Effector memory CD8-positive, alpha-beta T cell (primary cell): ENCODE measurements around the gene DRICH1.
"Not testable (repeated sequence)": the region's sequence is repeated elsewhere in the genome, so short reads cannot be mapped to it uniquely, and the experiment has no call there.

Source experiments
- ATAC-seq: fragments of 150-1000 bp; cut with Tn5 transposase; replicated peaks from 2 replicates; pipeline ENCODE4 v1.10.0; 2021; ENCODE audit warnings: mild to moderate bottlenecking, moderate library complexity
- DNase-seq, 3 experiments: peaks; one replicate each; pipeline ENCODE4 v3.0.0; 2021
- H3K27ac Mint-ChIP-seq, 2 donors: one replicate each; pipeline ENCODE4 v1.8.0; 2022; ENCODE audit warnings: mild to moderate bottlenecking in 2 of 2, mixed read lengths in 2 of 2, moderate library complexity in 2 of 2
- H3K27me3 Mint-ChIP-seq, 2 donors: one replicate each; pipeline ENCODE4 v1.8.0; 2022; ENCODE audit warnings: mixed read lengths in 2 of 2
- H3K36me3 Mint-ChIP-seq: one replicate; pipeline ENCODE4 v1.8.0; 2022; ENCODE audit warnings: mild to moderate bottlenecking, moderate library complexity, mixed read lengths; ENCODE audit not compliant: insufficient read depth
- H3K4me1 Mint-ChIP-seq, 2 donors: one replicate each; pipeline ENCODE4 v1.8.0; 2022; ENCODE audit warnings: low read depth in 2 of 2, mixed read lengths in 2 of 2
- H3K4me3 Mint-ChIP-seq, 2 donors: one replicate each; pipeline ENCODE4 v1.8.0; 2022; ENCODE audit warnings: mild to moderate bottlenecking in 2 of 2, mixed read lengths in 2 of 2, moderate library complexity in 2 of 2
- H3K9me3 Mint-ChIP-seq, 2 donors: one replicate each; pipeline ENCODE4 v1.8.0; 2022; ENCODE audit warnings: mixed read lengths in 2 of 2

Gene DRICH1

GRCh38 chr22:23576681-23577080 lies 55.4 kb downstream of the DRICH1 start:
- no peaks in the 10 kb centered on the region for H3K4me1 Mint-ChIP-seq
- H3K27me3 Mint-ChIP-seq, result peaks cover 43 to 92% of the 10 kb centered on the region in 2 donors
- DNase-seq (no peak), ATAC-seq (no peak)
- H3K9me3 Mint-ChIP-seq, result no peaks in the 10 kb centered on the region
- H3K27ac Mint-ChIP-seq, result no peak overlapping the region
- no peak overlapping the region for H3K4me3 Mint-ChIP-seq
- no peaks in the 10 kb centered on the region for H3K36me3 Mint-ChIP-seq

- Mint-ChIP-seq H3K36me3 (no peaks in the 10 kb centered on the region), H3K4me1 (no peaks in the 10 kb centered on the region), H3K9me3 (no peaks in the 10 kb centered on the region), H3K27me3 (peaks cover 43 to 81% of the 10 kb centered on the region in 2 donors), H3K27ac (no peak overlapping the region), H3K4me3 (no peak overlapping the region)
- DNase-seq (no peak), ATAC-seq (no peak)
Measured at GRCh38 chr22:23575601-23576000, 56.5 kb downstream of the DRICH1 start.

GRCh38 chr22:23574877-23575276 lies 57.2 kb downstream of the DRICH1 start:
- no peak for DNase-seq
- Mint-ChIP-seq H3K4me1 (no peaks in the 10 kb centered on the region), H3K27me3 (peaks cover 38 to 75% of the 10 kb centered on the region in 2 donors), H3K9me3 (no peaks in the 10 kb centered on the region), H3K4me3 (no peak overlapping the region), H3K36me3 (no peaks in the 10 kb centered on the region), H3K27ac (no peak overlapping the region)
- no peak for ATAC-seq

GRCh38 chr22:23574371-23574811 lies 57.7 kb downstream of the DRICH1 start:
- Mint-ChIP-seq H3K4me1 (no peaks in the 10 kb centered on the region), H3K9me3 (no peaks in the 10 kb centered on the region), H3K27me3 (peaks cover 36 to 70% of the 10 kb centered on the region in 2 donors), H3K27ac (no peak overlapping the region), H3K4me3 (no peak overlapping the region), H3K36me3 (no peaks in the 10 kb centered on the region)
- DNase-seq, result no peak
- ATAC-seq, result no peak

GRCh38 chr22:23573701-23574235 lies 58.4 kb downstream of the DRICH1 start:
- not testable (repeated sequence) for H3K4me3 Mint-ChIP-seq, H3K27ac Mint-ChIP-seq, H3K9me3 Mint-ChIP-seq, H3K36me3 Mint-ChIP-seq, ATAC-seq, H3K4me1 Mint-ChIP-seq, DNase-seq
- peaks cover 33 to 68% of the 10 kb centered on the region in 2 donors for H3K27me3 Mint-ChIP-seq

- H3K36me3 Mint-ChIP-seq, ATAC-seq, DNase-seq, H3K4me1 Mint-ChIP-seq, H3K4me3 Mint-ChIP-seq, H3K9me3 Mint-ChIP-seq: not testable (repeated sequence)
- Mint-ChIP-seq H3K27ac (peak overlapping the region; percentile 25 to 49), H3K27me3 (peaks cover 29 to 66% of the 10 kb centered on the region in 2 donors)
Measured at GRCh38 chr22:23573106-23573505, 59.0 kb downstream of the DRICH1 start.

GRCh38 chr22:23571486-23571885 lies 60.6 kb downstream of the DRICH1 start:
- Mint-ChIP-seq H3K27ac (no peak overlapping the region), H3K4me3 (no peak overlapping the region), H3K36me3 (no peaks in the 10 kb centered on the region), H3K27me3 (peaks cover 28 to 67% of the 10 kb centered on the region in 2 donors), H3K4me1 (peaks cover 0 to 1% of the 10 kb centered on the region in 2 donors), H3K9me3 (no peaks in the 10 kb centered on the region)
- no peak for DNase-seq
- ATAC-seq, result no peak

GRCh38 chr22:23570681-23571080 lies 61.4 kb downstream of the DRICH1 start:
- H3K27me3 Mint-ChIP-seq, result peaks cover 23 to 65% of the 10 kb centered on the region in 2 donors
- H3K36me3 Mint-ChIP-seq, result no peaks in the 10 kb centered on the region
- DNase-seq (no peak), ATAC-seq (no peak)
- no peak overlapping the region for H3K27ac Mint-ChIP-seq
- no peak overlapping the region for H3K4me3 Mint-ChIP-seq
- H3K4me1 Mint-ChIP-seq, result peaks cover 3 to 5% of the 10 kb centered on the region in 2 donors
- no peaks in the 10 kb centered on the region for H3K9me3 Mint-ChIP-seq

GRCh38 chr22:23569716-23570115 lies 62.4 kb downstream of the DRICH1 start:
- Mint-ChIP-seq H3K27me3 (peaks cover 24 to 65% of the 10 kb centered on the region in 2 donors), H3K27ac (no peak overlapping the region), H3K4me3 (no peak overlapping the region)

GRCh38 chr22:23569291-23569690 lies 62.8 kb downstream of the DRICH1 start:
- DNase-seq, result no peak
- peaks cover 6 to 9% of the 10 kb centered on the region in 2 donors for H3K4me1 Mint-ChIP-seq
- H3K27me3 Mint-ChIP-seq, result peaks cover 29 to 65% of the 10 kb centered on the region in 2 donors
- no peaks in the 10 kb centered on the region for H3K36me3 Mint-ChIP-seq
- no peak overlapping the region for H3K27ac Mint-ChIP-seq
- H3K9me3 Mint-ChIP-seq, result no peaks in the 10 kb centered on the region
- H3K4me3 Mint-ChIP-seq, result no peak overlapping the region
- no peak for ATAC-seq

More at GRCh38 chr22:23569716-23570115, 62.4 kb downstream of the DRICH1 start:
- ATAC-seq (no peak), DNase-seq (no peak)
- peaks cover 6 to 9% of the 10 kb centered on the region in 2 donors for H3K4me1 Mint-ChIP-seq
- no peaks in the 10 kb centered on the region for H3K9me3 Mint-ChIP-seq
- H3K36me3 Mint-ChIP-seq, result no peaks in the 10 kb centered on the region

- no peak for ATAC-seq
- Mint-ChIP-seq H3K4me3 (peak overlapping the region; percentile 48 to 80), H3K36me3 (no peaks in the 10 kb centered on the region), H3K27ac (no peak overlapping the region), H3K9me3 (no peaks in the 10 kb centered on the region), H3K4me1 (peaks cover 6 to 9% of the 10 kb centered on the region in 2 donors), H3K27me3 (peaks cover 42 to 67% of the 10 kb centered on the region in 2 donors)
- DNase-seq, result no peak
Measured at GRCh38 chr22:23566705-23567475, 65.2 kb downstream of the DRICH1 start.

- no peak for DNase-seq
- H3K9me3 Mint-ChIP-seq, result no peaks in the 10 kb centered on the region
- H3K4me3 Mint-ChIP-seq, result peak overlapping the region; percentile 79 to 80
- no peaks in the 10 kb centered on the region for H3K36me3 Mint-ChIP-seq
- H3K27ac Mint-ChIP-seq, result peak overlapping the region in 1 of 2 donors; percentile 32
- ATAC-seq, result no peak
- peaks cover 42 to 74% of the 10 kb centered on the region in 2 donors for H3K27me3 Mint-ChIP-seq
- H3K4me1 Mint-ChIP-seq, result peaks cover 6 to 9% of the 10 kb centered on the region in 2 donors
Measured at GRCh38 chr22:23565915-23566704, 66.0 kb downstream of the DRICH1 start.

GRCh38 chr22:23565305-23565914 lies 66.7 kb downstream of the DRICH1 start:
- Mint-ChIP-seq H3K9me3 (no peaks in the 10 kb centered on the region), H3K27ac (peak overlapping the region in 1 of 2 donors; percentile 32), H3K4me1 (peaks cover 6 to 9% of the 10 kb centered on the region in 2 donors), H3K36me3 (no peaks in the 10 kb centered on the region), H3K4me3 (peak overlapping the region; percentile 79 to 80), H3K27me3 (peaks cover 42 to 74% of the 10 kb centered on the region in 2 donors)
- ATAC-seq (peak; percentile 31), DNase-seq (no peak)
